Measurements from ENCODE around the gene PHF21A.
"Not testable (repeated sequence)": the region's sequence is repeated elsewhere in the genome, so short reads cannot be mapped to it uniquely, and the experiment has no call there.

Gene PHF21A

GRCh38 chr11:46120346-46121300 lies 631 bp downstream of the PHF21A start:
- peak; percentile 78 for DNase-seq (ENCODE audit: low spot score)

GRCh38 chr11:46119352-46120216 lies 1.7 kb downstream of the PHF21A start:
- DNase-seq (ENCODE audit: low spot score), result peak; percentile 60

- DNase-seq (ENCODE audit: low spot score), result peak; percentile 52
Measured at GRCh38 chr11:46118702-46119351, 2.4 kb downstream of the PHF21A start.

GRCh38 chr11:46117842-46118241 lies 3.4 kb downstream of the PHF21A start:
- no peak for DNase-seq (ENCODE audit: low spot score)

- not testable (repeated sequence) for DNase-seq (ENCODE audit: low spot score)
Measured at GRCh38 chr11:46116712-46117037, 4.6 kb downstream of the PHF21A start.

GRCh38 chr11:46116007-46116711 lies 5.1 kb downstream of the PHF21A start:
- DNase-seq (ENCODE audit: low spot score), result no peak

GRCh38 chr11:46114961-46115360 lies 6.3 kb downstream of the PHF21A start:
- DNase-seq (ENCODE audit: low spot score), result no peak

- no peak for DNase-seq (ENCODE audit: low spot score)
Measured at GRCh38 chr11:46114378-46114777, 6.9 kb downstream of the PHF21A start.

GRCh38 chr11:46112961-46113607 lies 8.2 kb downstream of the PHF21A start:
- peak; percentile 87 for DNase-seq (ENCODE audit: low spot score)

- no peak for DNase-seq (ENCODE audit: low spot score)
Measured at GRCh38 chr11:46108751-46109150, 12.5 kb downstream of the PHF21A start.

GRCh38 chr11:46107780-46108179 lies 13.5 kb downstream of the PHF21A start:
- DNase-seq (ENCODE audit: low spot score), result no peak

GRCh38 chr11:46107408-46107718 lies 13.9 kb downstream of the PHF21A start:
- DNase-seq (ENCODE audit: low spot score), result no peak

- DNase-seq (ENCODE audit: low spot score), result peak; percentile 78
Measured at GRCh38 chr11:46106530-46107407, 14.5 kb downstream of the PHF21A start.

- DNase-seq (ENCODE audit: low spot score), result no peak
Measured at GRCh38 chr11:46105926-46106325, 15.3 kb downstream of the PHF21A start.

- no peak for DNase-seq (ENCODE audit: low spot score)
Measured at GRCh38 chr11:46105134-46105628, 16.1 kb downstream of the PHF21A start.

GRCh38 chr11:46102843-46103242 lies 18.4 kb downstream of the PHF21A start:
- DNase-seq (ENCODE audit: low spot score), result no peak

- no peak for DNase-seq (ENCODE audit: low spot score)
Measured at GRCh38 chr11:46100670-46101069, 20.6 kb downstream of the PHF21A start.

- no peak for DNase-seq (ENCODE audit: low spot score)
Measured at GRCh38 chr11:46099963-46100316, 21.3 kb downstream of the PHF21A start.

GRCh38 chr11:46090375-46090774 lies 30.9 kb downstream of the PHF21A start:
- no peak for DNase-seq (ENCODE audit: low spot score)

- no peak for DNase-seq (ENCODE audit: low spot score)
Measured at GRCh38 chr11:46079662-46080061, 41.6 kb downstream of the PHF21A start.
